GM13976 (cell line): ENCODE data around the gene ATP2B3.

Experiments
- DNase-seq: peaks from one replicate; pipeline ENCODE4 v3.0.0; 2012; ENCODE audit warnings: low spot score
- in situ Hi-C: fragments of 300-500 bp; cut with MboI; formaldehyde crosslinking; loops from one replicate; pipeline ENCODE4 v1.12.0; 2022; ENCODE audit warnings: low sequenced_read_pairs, mixed read lengths, inconsistent platforms; ENCODE audit not compliant: unreplicated experiment
- TF ChIP-seq, protein P1 (sequence below): IDR thresholded peaks from 2 replicates; pipeline ENCODE4 v1.5.1; 2012; ENCODE audit warnings: borderline replicate concordance, mild to moderate bottlenecking; ENCODE audit not compliant: insufficient read depth; ENCODE audit errors: extremely low read depth, missing control alignments, control extremely low read depth

Gene ATP2B3

DNA sequence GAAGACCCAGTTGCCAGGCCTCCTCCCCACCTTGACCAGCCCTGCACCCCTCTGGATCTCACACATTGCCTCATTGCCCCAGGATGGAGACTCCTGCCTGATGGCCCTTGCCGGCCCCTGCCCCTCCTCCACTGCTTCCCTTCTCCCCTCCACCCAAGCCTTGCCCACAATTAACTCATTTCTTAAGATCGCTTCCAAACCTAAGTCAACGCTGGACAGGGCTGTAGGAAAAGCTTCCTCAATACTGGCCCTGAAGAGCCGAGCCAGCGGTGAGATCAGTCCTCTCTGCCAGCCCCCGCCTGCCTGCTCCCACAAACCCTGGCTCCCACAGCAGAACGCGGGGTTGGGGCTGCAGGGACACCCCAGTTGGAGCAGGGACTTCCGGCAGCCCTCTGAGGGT, 39.5 kb upstream of the ATP2B3 start:
- DNase-seq, result no peak
- TF ChIP-seq, protein P1, sequence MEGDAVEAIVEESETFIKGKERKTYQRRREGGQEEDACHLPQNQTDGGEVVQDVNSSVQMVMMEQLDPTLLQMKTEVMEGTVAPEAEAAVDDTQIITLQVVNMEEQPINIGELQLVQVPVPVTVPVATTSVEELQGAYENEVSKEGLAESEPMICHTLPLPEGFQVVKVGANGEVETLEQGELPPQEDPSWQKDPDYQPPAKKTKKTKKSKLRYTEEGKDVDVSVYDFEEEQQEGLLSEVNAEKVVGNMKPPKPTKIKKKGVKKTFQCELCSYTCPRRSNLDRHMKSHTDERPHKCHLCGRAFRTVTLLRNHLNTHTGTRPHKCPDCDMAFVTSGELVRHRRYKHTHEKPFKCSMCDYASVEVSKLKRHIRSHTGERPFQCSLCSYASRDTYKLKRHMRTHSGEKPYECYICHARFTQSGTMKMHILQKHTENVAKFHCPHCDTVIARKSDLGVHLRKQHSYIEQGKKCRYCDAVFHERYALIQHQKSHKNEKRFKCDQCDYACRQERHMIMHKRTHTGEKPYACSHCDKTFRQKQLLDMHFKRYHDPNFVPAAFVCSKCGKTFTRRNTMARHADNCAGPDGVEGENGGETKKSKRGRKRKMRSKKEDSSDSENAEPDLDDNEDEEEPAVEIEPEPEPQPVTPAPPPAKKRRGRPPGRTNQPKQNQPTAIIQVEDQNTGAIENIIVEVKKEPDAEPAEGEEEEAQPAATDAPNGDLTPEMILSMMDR, result no peak
- in situ Hi-C loops, result no loop called here

DNA sequence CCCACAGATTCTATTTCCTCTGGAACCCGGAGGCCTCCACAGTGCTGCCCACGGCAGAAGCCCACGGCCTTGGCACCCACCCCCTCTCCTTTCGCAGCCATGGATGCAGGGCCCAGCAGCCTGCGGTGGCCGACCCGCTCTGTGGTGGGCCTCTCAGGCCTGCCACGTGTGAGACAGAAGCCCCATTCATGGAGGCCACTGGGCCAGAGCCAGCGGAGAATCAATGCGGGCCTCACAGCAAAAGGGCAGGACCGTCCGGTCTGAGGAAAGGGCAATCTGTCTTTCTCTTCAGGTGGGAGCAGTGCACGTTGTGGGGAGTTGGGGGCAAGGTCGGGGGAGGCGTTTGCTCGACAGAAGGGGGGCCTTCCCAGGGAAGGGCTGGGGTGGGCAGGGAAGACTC, 38.7 kb upstream of the ATP2B3 start:
- TF ChIP-seq, protein P1, result no peak
- no peak for DNase-seq
- in situ Hi-C loops, result no loop called here

DNA sequence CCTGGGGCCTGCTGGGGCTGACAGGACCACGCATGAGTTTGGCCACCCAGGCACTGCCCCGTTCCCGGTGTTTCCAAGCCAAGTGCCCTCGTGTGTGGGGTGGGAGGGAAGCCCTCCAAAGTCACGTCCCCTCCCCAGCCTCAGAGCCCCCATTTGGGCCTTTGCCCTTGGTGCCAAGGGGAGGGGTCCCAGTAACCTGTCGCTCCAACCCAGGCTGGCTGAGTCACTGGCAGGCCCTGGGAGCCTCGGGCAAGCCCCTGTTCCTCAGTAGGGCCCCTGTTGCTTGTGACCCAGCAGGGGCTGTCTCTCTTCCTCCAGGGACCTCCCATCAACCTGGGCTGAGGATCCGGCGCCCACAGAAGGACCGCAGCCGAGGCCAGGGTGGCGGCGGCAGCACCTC, 36.4 kb upstream of the ATP2B3 start:
- DNase-seq, result no peak
- TF ChIP-seq, protein P1, result no peak
- in situ Hi-C loops, result no loop called here

DNA sequence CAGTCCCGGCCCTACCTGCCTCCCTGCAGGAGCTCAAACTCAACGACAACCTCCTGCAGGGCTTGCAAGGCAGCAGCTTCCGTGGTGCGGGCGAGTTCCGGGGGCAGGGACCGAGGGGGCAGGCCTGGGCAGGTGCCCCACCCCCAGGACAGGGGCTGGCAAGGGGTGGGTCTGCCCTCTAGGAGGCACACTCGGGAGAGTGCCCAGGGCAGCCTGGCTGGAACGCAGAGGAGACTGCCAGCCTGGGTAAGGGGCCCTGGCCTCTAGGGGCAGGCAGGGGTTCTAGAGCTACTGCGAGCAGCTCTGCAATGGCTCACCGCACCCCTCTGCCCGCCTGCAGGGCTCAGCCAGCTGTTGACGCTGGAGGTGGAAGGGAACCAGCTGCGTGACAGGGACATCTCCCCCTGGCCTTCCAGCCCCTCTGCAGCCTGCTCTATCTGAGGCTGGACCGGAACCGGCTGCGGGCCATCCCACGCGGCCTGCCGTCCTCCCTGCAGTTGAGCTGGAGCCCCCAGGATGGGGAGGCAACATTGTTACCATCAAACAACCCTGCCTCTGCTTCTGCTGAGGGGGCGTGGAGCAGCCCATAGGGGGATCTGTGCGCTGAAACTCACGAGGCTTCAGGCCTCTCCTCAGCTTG, 34.9 kb upstream of the ATP2B3 start:
- no peak for DNase-seq
- TF ChIP-seq, protein P1, result no peak
- in situ Hi-C loops, result no loop called here

DNA sequence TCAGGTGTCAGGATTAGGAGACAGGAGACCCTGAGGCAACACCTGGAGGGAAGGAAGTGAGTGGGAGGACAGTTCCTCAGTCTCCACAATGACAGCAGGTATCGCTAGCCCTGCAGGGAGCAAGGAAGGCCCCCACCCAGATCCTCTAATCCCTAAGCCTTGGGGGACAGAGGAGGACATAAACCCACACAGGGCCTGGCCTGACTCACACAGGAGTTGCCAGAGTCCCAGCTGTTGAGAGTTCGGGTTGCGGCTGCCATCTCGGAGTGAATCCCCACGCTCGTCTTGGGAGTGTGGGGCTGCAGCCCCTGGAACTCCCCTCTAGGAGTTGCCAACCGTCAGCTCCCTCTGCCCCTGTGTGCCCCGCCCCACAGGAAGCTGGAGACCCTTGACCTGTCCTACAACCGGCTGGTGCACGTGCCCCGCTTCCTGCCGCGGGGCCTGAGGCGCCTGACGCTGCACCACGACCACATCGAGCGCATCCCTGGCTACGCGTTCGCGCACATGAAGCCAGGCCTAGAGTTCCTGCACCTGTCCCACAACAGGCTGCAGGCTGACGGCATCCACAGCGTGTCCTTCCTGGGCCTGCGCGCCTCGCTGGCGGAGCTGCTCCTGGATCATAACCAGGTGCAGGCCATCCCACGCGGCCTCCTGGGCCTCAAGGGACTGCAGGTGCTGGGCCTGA, 31.9 kb upstream of the ATP2B3 start:
- in situ Hi-C loops, result no loop called here
- TF ChIP-seq, protein P1, result no peak
- DNase-seq, result no peak

DNA sequence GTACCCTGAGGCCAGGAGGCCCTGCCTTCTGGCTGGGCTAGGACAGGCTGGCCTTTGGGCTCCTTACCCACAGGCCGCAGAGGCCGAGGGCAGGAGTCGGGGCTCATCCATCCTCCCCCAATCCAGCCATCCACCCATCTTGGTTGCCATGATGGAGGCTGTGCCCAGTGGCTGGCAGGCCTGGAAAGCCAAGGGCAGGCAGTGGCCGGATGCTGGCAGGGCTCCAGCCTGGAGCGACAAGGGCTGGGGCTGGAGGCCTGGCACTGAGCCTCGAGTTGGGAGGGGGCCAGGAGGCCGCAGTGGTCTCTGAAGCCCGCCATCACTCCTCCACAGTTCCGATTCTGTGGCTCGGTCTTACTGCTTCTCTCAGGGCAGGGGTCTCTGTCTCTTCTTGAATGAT, 31.3 kb upstream of the ATP2B3 start:
- DNase-seq, result no peak
- TF ChIP-seq, protein P1, result no peak
- in situ Hi-C loops, result no loop called here
